Kidney epithelial cell (primary cell): ENCODE results near the gene MFSD11. TPM values are rescaled to one million over a fixed set of nuclear protein-coding genes. Genes with fewer than 3 reads are reported as not detected.
A peak's percentile ranks its signal among the peaks of the same experiment; 100 is the strongest.

ENCODE experiments used
- DNase-seq: peaks from one replicate; pipeline ENCODE4 v3.0.0-alpha.2; 2010; ENCODE audit warnings: low read depth
- H3K27me3 ChIP-seq: 2 replicates; pipeline ENCODE4 v1.6.0; 2011; ENCODE audit warnings: low read length; ENCODE audit not compliant: control insufficient read depth, insufficient read depth
- H3K36me3 ChIP-seq: 2 replicates; pipeline ENCODE4 v1.5.1; 2011; ENCODE audit warnings: low read length; ENCODE audit not compliant: control insufficient read depth, insufficient read depth
- H3K4me3 ChIP-seq: 2 replicates; pipeline ENCODE4 v1.5.1; 2011; ENCODE audit warnings: low read depth, mild to moderate bottlenecking, control low read depth, low read length
- total RNA-seq: library from RNA; depleted of rRNA; stranded (reverse); fragments of >200 nt; gene quantifications from 2 replicates; pipeline ENCODE4 v1.2.3, GENCODE V29; 2015
- TF ChIP-seq, protein P1 (sequence below): IDR thresholded peaks from 2 replicates; pipeline ENCODE4 v1.5.1; 2011; ENCODE audit warnings: mild to moderate bottlenecking, moderate library complexity, low read length, control low read depth, inconsistent platforms; ENCODE audit not compliant: insufficient read depth, poor library complexity, severe bottlenecking

MFSD11 gene
- total RNA-seq, 1 donor from 2014 or later: 17.5 TPM

- DNase-seq: no peak
Measured at GRCh38 chr17:76732734-76733617, 4.9 kb upstream of the MFSD11 start.

GRCh38 chr17:76733618-76733957 lies 4.3 kb upstream of the MFSD11 start:
- H3K27me3 ChIP-seq: no peaks in the 10 kb centered on the region
- H3K4me3 ChIP-seq: no peak overlapping the region
- TF ChIP-seq, protein P1, sequence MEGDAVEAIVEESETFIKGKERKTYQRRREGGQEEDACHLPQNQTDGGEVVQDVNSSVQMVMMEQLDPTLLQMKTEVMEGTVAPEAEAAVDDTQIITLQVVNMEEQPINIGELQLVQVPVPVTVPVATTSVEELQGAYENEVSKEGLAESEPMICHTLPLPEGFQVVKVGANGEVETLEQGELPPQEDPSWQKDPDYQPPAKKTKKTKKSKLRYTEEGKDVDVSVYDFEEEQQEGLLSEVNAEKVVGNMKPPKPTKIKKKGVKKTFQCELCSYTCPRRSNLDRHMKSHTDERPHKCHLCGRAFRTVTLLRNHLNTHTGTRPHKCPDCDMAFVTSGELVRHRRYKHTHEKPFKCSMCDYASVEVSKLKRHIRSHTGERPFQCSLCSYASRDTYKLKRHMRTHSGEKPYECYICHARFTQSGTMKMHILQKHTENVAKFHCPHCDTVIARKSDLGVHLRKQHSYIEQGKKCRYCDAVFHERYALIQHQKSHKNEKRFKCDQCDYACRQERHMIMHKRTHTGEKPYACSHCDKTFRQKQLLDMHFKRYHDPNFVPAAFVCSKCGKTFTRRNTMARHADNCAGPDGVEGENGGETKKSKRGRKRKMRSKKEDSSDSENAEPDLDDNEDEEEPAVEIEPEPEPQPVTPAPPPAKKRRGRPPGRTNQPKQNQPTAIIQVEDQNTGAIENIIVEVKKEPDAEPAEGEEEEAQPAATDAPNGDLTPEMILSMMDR: no peak
- no peak for DNase-seq
- H3K36me3 ChIP-seq: peaks cover 1% of the 10 kb centered on the region

More at GRCh38 chr17:76732734-76733617, 4.9 kb upstream of the MFSD11 start:
- TF ChIP-seq, protein P1: no peak
- Histone ChIP-seq H3K27me3 (no peaks in the 10 kb centered on the region), H3K36me3 (peaks cover 1% of the 10 kb centered on the region), H3K4me3 (no peak overlapping the region)

- TF ChIP-seq, protein P1: no peak
- no peak for DNase-seq
- peak overlapping the region; percentile 95 for H3K4me3 ChIP-seq
- H3K36me3 ChIP-seq: peaks cover 1% of the 10 kb centered on the region
- no peaks in the 10 kb centered on the region for H3K27me3 ChIP-seq
Measured at GRCh38 chr17:76734080-76734840, 3.7 kb upstream of the MFSD11 start.

DNA sequence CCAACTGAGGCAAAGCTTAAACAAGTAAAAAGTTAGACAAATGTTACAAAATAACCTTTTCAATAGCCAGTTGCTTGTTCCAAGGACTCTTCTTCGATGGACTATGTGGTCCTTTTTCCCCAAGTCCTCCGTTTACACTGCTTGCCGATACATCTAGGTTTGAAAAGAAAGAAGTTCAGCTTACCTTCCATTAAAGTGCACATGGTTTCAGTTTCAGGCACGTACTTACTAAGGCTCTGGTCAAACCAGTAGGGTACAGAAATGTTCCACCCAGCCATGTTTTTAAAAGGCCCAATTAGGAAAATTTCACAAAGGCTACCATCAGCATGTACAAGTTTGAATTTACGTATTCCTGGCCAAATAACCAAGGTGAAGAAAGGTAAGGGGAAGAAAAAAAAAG lies 2.9 kb upstream of the MFSD11 start:
- no peak for DNase-seq
- no peaks in the 10 kb centered on the region for H3K27me3 ChIP-seq
- peaks cover 1% of the 10 kb centered on the region for H3K36me3 ChIP-seq
- peak overlapping the region; percentile 95 for H3K4me3 ChIP-seq
- TF ChIP-seq, protein P1: no peak

GRCh38 chr17:76735586-76736348 lies 2.2 kb upstream of the MFSD11 start:
- DNase-seq: no peak
- Histone ChIP-seq H3K27me3 (no peaks in the 10 kb centered on the region), H3K36me3 (peaks cover 1% of the 10 kb centered on the region), H3K4me3 (peak overlapping the region; percentile 95)
- TF ChIP-seq, protein P1: no peak
